GM23248 (cell line): ENCODE data around the gene DLG1. TPM values are rescaled to one million over a fixed set of nuclear protein-coding genes. Genes with fewer than 3 reads are reported as not detected.
A peak's percentile ranks its signal among the peaks of the same experiment; 100 is the strongest.

Source experiments
- DNase-seq: peaks from one replicate; pipeline ENCODE4 v3.0.0-alpha.2; 2015
- H2AFZ ChIP-seq: fragments of 200-600 bp; sonication (generic); 2 replicates; pipeline ENCODE4 v1.6.1; 2016; ENCODE audit warnings: antibody characterized with exemption
- H3F3A ChIP-seq: fragments of 200-600 bp; sonication (generic); 2 replicates; pipeline ENCODE4 v1.6.1; 2016; ENCODE audit warnings: mild to moderate bottlenecking, antibody characterized with exemption, mixed run types; ENCODE audit not compliant: insufficient read depth
- H3K27ac ChIP-seq: fragments of 200-600 bp; sonication (generic); 2 replicates; pipeline ENCODE4 v1.5.1; 2016; ENCODE audit warnings: mild to moderate bottlenecking
- H3K27me3 ChIP-seq: fragments of 200-600 bp; sonication (generic); replicated peaks from 2 replicates; pipeline ENCODE4 v1.6.1; 2016; ENCODE audit warnings: mild to moderate bottlenecking; ENCODE audit not compliant: insufficient read depth
- H3K36me3 ChIP-seq: fragments of 200-600 bp; sonication (generic); 2 replicates; pipeline ENCODE4 v1.6.1; 2016; ENCODE audit warnings: low read depth, mild to moderate bottlenecking
- H3K4me1 ChIP-seq: fragments of 200-600 bp; sonication (generic); 2 replicates; pipeline ENCODE4 v1.6.1; 2016; ENCODE audit warnings: mild to moderate bottlenecking; ENCODE audit not compliant: insufficient read depth
- H3K4me2 ChIP-seq: fragments of 200-600 bp; sonication (generic); one replicate; pipeline ENCODE4 v1.6.1; 2016; ENCODE audit warnings: mild to moderate bottlenecking; ENCODE audit not compliant: unreplicated experiment
- H3K4me3 ChIP-seq: fragments of 200-600 bp; sonication (generic); 2 replicates; pipeline ENCODE4 v1.5.1; 2016; ENCODE audit warnings: mild to moderate bottlenecking
- H3K79me2 ChIP-seq: fragments of 200-600 bp; sonication (generic); 2 replicates; pipeline ENCODE4 v1.6.1; 2016; ENCODE audit warnings: mild to moderate bottlenecking; ENCODE audit not compliant: insufficient read depth
- H3K9ac ChIP-seq: fragments of 200-600 bp; sonication (generic); 2 replicates; pipeline ENCODE4 v1.6.1; 2016; ENCODE audit warnings: mild to moderate bottlenecking
- H3K9me2 ChIP-seq: fragments of 200-600 bp; sonication (generic); 2 replicates; pipeline ENCODE4 v1.6.1; 2016; ENCODE audit warnings: mixed run types, mild to moderate bottlenecking, moderate library complexity; ENCODE audit not compliant: insufficient read depth
- H3K9me3 ChIP-seq: fragments of 200-600 bp; sonication (generic); one replicate; pipeline ENCODE4 v1.6.1; 2017; ENCODE audit warnings: low read depth
- H4K20me1 ChIP-seq: fragments of 200-600 bp; sonication (generic); 2 replicates; pipeline ENCODE4 v1.6.0; 2016; ENCODE audit not compliant: insufficient read depth
- EZH2 ChIP-seq: fragments of 200-600 bp; sonication (generic); IDR thresholded peaks from 2 replicates; pipeline ENCODE4 v1.6.1; 2018; ENCODE audit warnings: antibody characterized with exemption, mild to moderate bottlenecking; ENCODE audit not compliant: insufficient read depth, poor library complexity, severe bottlenecking
- EZH2phosphoT487 ChIP-seq: fragments of 200-600 bp; sonication (generic); IDR thresholded peaks from 2 replicates; pipeline ENCODE4 v1.6.1; 2018; ENCODE audit warnings: antibody characterized with exemption, moderate library complexity, mild to moderate bottlenecking, low read depth; ENCODE audit not compliant: insufficient read depth
- WGBS, 2 experiments: methylation state at CpG; one replicate each; pipeline ENCODE4 v1.1.6; 2015 to 2017; ENCODE audit warnings: low lambda C conversion rate in 2 of 2, low coverage in 1 of 2; ENCODE audit errors: missing lambda C conversion rate in 2 of 2; 5-methylcytosine and 5-hydroxymethylcytosine counted together
- in situ Hi-C: fragments of 300-500 bp; cut with MboI; formaldehyde crosslinking; loops from 2 replicates; pipeline ENCODE4 v1.15.0; 2020
- polyA plus RNA-seq: library from polyadenylated mRNA; unstranded; fragments of >200 nt; fragmentation: Nextera tagmentation; extraction: Ambion mirVana; gene quantifications from 2 replicates; pipeline ENCODE4 v1.2.1, GENCODE V29; 2016
- total RNA-seq: library from RNA; depleted of rRNA; stranded (reverse); fragments of >200 nt; shearing (Covaris generic); gene quantifications from 2 replicates; pipeline ENCODE4 v1.2.3, GENCODE V29; 2014

DLG1 gene
- total and polyA plus RNA-seq, 2 experiments from 2014 or later, result 23.2 to 45.9 TPM

DNA sequence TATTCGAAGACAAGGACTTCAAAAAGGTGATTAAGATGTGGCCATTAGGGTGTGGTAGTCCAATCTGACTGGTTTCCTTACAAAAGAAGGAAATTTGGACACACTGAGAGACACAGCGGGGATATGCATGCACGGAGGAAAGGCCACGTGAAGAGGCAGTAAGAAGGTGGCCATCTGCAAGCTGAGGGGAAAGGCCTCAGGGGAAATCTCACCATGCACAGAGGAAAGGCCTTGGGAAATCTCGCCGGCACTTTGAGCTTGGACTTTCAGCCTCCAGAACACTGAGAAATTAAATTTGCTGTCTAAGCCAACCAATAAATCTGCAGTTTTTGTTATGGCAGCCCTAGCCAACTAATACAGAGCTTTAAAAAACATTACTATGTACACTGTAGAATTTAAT is 78.8 kb downstream of the DLG1 start:
- H3K9ac ChIP-seq, result no peak overlapping the region
- H3K4me3 ChIP-seq, result no peak overlapping the region
- no peak for DNase-seq
- H3K36me3 ChIP-seq, result no peaks in the 10 kb centered on the region
- H3K27me3 ChIP-seq, result no peaks in the 10 kb centered on the region
- H2AFZ ChIP-seq, result no peak overlapping the region
- 0 out of 2 replicates have a peak, but pooled peaks cover 4% of the 10 kb centered on the region for H4K20me1 ChIP-seq
- no peak overlapping the region for H3K4me2 ChIP-seq
- H3K79me2 ChIP-seq, result peaks cover 89% of the 10 kb centered on the region
- no peak overlapping the region for H3K27ac ChIP-seq
- no peak for TF ChIP-seq EZH2phosphoT487
- H3K9me2 ChIP-seq, result no peaks in the 10 kb centered on the region
- peaks cover 38% of the 10 kb centered on the region for H3K4me1 ChIP-seq
- WGBS, 2 experiments, result 96 to 97% methylated on average over 6 of the region's 6 CpGs
- H3F3A ChIP-seq, result peaks cover 31% of the 10 kb centered on the region
- no peaks in the 10 kb centered on the region for H3K9me3 ChIP-seq
- in situ Hi-C loops, result no loop called here

DNA sequence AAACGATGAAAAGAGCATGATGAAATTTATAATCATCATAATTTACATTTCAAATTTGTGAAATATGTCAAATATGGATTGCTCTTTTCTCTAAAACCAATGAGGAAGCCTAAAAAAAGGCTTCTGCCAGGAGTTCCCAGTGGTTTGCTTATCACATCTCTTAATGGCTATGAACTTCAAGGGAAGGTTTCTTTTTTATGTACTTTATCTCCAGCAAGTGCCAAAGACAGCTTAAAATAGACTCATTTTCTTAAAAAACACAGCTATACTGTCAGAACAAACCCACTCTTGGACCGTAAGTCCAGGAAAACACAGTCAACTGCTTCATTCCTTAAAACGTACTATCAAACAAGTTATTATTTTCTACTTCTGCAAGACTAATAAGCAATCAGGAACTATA is 80.2 kb downstream of the DLG1 start:
- H3K36me3 ChIP-seq, result no peaks in the 10 kb centered on the region
- peaks cover 41% of the 10 kb centered on the region for H3K4me1 ChIP-seq
- DNase-seq, result no peak
- WGBS, 2 experiments, result 94% methylated on average over 3 of the region's 3 CpGs
- H3K27me3 ChIP-seq, result no peaks in the 10 kb centered on the region
- no peak overlapping the region for H3K27ac ChIP-seq
- H3K4me2 ChIP-seq, result no peak overlapping the region
- peaks cover 36% of the 10 kb centered on the region for H3F3A ChIP-seq
- H3K9me2 ChIP-seq, result no peaks in the 10 kb centered on the region
- peaks cover 10% of the 10 kb centered on the region; the same call in 1 of the 2 replicates for H4K20me1 ChIP-seq
- TF ChIP-seq EZH2phosphoT487 (no peak), EZH2 (no peak)
- no peak overlapping the region for H2AFZ ChIP-seq
- no peak overlapping the region for H3K9ac ChIP-seq
- H3K79me2 ChIP-seq, result peaks cover 89% of the 10 kb centered on the region
- in situ Hi-C loops, result no loop called here
- no peaks in the 10 kb centered on the region for H3K9me3 ChIP-seq
- no peak overlapping the region for H3K4me3 ChIP-seq

DNA sequence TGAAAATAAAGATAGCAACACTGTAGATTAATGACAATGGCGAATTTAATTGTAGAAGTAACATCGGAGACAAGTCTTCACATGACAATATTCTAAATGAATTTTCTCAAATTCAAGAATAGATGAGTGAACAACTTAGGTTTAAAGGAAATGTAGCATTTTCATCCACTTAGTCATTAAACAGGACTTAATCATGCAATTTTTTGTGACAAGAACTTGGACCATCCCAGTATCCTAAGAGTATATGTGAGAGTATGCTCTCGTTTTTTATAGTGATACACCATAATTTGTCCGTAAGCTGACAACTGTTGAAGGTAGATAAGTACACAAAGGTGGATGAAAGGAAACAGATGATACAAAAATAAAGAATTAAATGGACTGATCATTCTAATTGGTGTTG is 81.5 kb downstream of the DLG1 start:
- H3K4me2 ChIP-seq, result peak overlapping the region; percentile 64
- H3K9ac ChIP-seq, result peak overlapping the region; percentile 28; the same call in 1 of the 2 replicates
- H3K4me1 ChIP-seq, result peaks cover 32% of the 10 kb centered on the region
- H3F3A ChIP-seq, result peaks cover 33% of the 10 kb centered on the region
- peak overlapping the region; percentile 37 for H3K4me3 ChIP-seq
- in situ Hi-C loops, result no loop called here
- H4K20me1 ChIP-seq, result peaks cover 13% of the 10 kb centered on the region; the same call in 1 of the 2 replicates
- WGBS, 2 experiments, result 57 to 63% methylated on average over 4 of the region's 4 CpGs
- H2AFZ ChIP-seq, result no peak overlapping the region
- no peaks in the 10 kb centered on the region for H3K9me2 ChIP-seq
- H3K36me3 ChIP-seq, result no peaks in the 10 kb centered on the region
- peak; percentile 65 for DNase-seq
- H3K79me2 ChIP-seq, result peaks cover 86% of the 10 kb centered on the region
- H3K9me3 ChIP-seq, result no peaks in the 10 kb centered on the region
- peak overlapping the region; percentile 64 for H3K27ac ChIP-seq
- no peaks in the 10 kb centered on the region for H3K27me3 ChIP-seq
- TF ChIP-seq EZH2 (no peak), EZH2phosphoT487 (no peak)

DNA sequence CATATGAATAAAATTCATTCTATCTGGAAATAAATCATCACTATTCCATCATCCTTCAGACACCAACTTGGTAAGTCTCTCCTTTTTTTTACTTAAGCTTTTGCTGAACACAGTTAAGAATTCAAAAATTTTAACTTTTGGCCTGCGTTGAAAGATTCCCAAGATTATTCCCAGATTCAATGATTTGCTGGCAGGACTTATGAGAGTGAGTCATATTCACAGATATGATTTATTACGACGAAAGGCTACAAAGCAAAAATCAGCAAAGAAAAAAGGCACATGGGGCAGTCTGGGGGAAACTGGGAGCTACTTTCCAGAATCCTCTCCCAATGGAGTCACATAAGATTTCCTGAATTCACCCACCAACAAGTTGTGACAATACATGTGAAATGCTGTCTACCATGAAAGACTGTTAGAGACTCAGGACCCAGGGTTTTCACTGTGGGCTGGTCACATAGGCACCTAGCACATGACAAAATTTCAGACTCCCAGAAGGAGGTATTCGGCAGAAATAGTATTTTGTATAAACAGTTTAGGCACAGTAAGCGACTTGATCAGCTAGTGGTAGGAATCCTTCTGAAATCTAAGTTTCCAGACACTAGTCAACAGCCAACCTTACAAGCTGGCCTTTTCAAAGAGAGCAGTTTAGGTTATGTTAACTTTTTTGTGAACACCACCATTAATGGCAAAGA is 82.1 kb downstream of the DLG1 start:
- Histone ChIP-seq H3K9ac (peak overlapping the region; percentile 28), H3K79me2 (peaks cover 80% of the 10 kb centered on the region), H3F3A (peaks cover 33% of the 10 kb centered on the region), H3K4me2 (peak overlapping the region; percentile 64), H4K20me1 (peaks cover 13% of the 10 kb centered on the region; the same call in 1 of the 2 replicates), H3K9me3 (no peaks in the 10 kb centered on the region), H3K9me2 (no peaks in the 10 kb centered on the region), H3K36me3 (no peaks in the 10 kb centered on the region), H2AFZ (no peak overlapping the region), H3K4me1 (peaks cover 30% of the 10 kb centered on the region), H3K4me3 (peak overlapping the region; percentile 37), H3K27me3 (no peaks in the 10 kb centered on the region), H3K27ac (peak overlapping the region; percentile 64)
- in situ Hi-C loops, result no loop called here
- TF ChIP-seq EZH2phosphoT487 (no peak), EZH2 (no peak)
- WGBS, 2 experiments, result 5 to 6% methylated on average over 5 of the region's 5 CpGs
- DNase-seq, result peak; percentile 50
